Islet precursor cell (in vitro differentiated cells): Measurements from ENCODE around the gene SEPTIN6.

Experiments
- DNase-seq: peaks from one replicate; pipeline ENCODE4 v3.0.0-alpha.2; 2018

Gene SEPTIN6

DNA sequence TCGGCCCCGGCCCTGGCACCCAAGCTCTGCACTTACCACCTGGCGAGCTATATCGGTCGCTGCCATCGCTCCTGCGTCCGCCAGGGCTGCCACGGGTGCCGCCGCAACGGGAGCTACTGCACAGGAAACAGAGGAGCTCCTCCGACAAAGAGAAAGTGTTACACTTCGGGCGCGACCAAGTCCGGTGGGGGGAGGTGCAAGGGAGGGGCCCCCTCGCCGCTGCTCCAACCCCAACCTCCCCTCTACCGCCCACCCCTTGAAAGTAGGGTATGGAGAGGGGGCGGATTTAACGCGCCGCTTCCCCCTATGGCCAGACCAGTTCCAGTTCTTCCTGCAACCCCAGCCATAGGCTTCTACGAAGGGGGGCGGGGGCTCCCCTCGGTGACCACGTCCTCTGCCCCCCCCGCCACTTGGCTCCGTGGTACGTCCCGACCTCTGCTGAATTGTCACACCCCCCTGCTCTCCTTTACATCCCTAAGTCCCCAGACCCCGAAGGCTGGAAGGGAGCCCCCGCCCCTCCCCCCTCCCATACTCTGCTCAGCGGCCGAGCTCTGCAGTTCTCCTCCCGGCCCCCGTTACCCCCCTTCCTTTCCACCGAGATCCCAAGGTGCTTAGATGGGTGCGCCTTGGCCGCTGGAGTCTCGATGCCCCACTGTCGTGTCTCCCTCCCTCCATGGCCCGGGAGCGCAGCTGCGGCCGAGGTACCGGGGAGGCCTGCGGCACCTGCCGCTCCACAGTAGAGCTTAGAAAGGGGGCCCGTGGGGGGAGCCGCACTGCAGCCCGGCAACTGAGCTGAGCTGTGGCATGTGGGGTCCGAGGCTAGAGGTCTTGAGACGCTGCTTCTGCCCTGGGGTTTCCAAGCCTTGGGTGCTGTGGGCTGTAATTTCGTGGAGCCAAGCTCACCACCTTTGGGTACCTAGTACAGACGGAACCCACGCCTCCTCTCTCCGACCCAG lies at the start of gene SEPTIN6:
Gene SEPTIN6 (minus strand): TSS at position 129 of the 956 bp plus-strand sequence. CDS start 63 bp downstream, at position 66.
- DNase-seq = peak; percentile 88

DNA sequence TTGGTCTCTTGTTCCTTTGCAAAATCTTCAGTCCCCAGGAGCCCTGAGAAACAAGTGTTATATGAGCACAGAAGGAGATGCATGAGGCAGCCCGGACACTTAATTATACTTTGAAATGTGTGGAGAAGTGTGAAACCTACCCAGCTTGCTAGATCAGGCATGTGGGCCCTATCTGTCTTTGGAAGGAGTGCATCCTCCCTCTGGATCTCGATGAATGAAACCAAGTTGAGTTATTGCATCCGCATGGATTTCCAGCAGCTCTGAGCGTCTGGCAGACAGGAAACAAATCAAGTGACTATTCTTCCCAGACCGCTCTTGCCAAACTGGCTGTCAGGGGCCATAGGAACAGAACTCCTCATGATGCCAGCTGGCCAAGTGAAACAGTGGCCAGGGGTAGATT lies 45.8 kb upstream of the SEPTIN6 start:
- DNase-seq = no peak

DNA sequence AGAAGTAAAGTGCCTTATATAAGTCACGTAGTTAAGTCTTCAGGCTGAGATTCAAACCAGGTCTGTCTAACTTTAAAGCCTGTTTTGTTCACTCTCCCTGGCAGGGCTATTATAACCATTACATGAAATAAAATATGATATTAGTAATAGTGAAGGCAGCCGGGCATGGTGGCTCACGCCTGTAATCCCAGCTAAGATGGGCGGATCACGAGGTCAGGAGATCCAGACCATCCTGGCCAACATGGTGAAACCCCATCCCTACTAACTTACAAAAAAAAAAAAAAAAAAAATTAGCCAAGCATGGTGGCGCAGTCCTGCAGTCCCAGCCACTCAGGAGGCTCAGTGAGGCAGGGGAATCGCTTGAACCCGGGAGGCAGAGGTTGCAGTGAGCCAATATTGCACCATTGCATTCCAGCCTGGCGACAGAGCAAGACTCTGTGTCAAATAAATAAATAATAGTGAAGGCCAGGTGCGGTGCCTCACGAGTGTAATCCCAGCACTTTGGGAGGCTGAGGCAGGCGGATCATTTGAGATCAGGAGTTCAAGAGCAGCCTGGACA lies 43.3 kb upstream of the SEPTIN6 start:
- no peak for DNase-seq

DNA sequence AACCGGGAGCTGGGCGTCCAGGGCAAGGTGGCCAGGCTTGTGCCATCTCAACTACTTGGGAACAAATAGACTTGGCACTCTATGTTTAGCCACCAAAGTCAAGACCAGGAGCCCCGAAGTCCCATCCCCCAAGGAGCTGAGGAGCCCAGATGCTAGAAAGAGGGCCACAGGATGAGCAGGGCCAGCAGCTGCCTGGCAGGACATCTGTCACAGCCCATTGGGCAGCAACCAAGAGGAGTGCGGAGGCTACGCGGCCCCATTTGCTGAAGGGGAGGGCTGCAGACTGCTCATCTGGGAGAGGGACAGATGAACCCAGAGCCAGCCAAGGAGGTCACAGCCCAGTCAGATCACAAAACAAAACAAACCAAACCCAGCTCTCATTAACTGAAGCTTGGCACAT lies 42.5 kb upstream of the SEPTIN6 start:
- DNase-seq = no peak

- DNase-seq = no peak
These were observed 42.0 kb upstream of the SEPTIN6 start for GRCh38 chrX:119734897-119735339.

- peak; percentile 62 for DNase-seq
These were observed 36.6 kb upstream of the SEPTIN6 start for GRCh38 chrX:119729408-119730201.

DNA sequence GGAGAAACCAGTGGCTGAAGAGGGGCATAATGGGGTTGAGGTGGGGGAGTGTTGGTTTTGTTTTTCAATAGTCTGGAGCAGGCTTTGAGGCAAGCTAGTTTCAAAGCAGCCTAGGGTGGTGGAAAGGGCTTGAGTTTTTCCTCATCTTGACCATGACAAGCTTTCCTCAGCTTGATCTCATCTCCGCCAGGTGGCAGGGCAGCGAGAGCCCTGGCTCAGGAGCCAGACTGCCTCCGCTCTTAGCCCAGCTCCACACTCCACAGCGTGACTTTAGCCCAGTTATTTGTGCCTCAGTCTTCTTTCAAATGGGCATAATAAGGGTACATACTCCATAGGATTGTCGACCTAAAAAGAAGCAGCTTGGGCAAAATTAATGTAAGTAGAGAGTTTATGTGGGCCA lies 35.5 kb upstream of the SEPTIN6 start:
- peak; percentile 64 for DNase-seq

DNA sequence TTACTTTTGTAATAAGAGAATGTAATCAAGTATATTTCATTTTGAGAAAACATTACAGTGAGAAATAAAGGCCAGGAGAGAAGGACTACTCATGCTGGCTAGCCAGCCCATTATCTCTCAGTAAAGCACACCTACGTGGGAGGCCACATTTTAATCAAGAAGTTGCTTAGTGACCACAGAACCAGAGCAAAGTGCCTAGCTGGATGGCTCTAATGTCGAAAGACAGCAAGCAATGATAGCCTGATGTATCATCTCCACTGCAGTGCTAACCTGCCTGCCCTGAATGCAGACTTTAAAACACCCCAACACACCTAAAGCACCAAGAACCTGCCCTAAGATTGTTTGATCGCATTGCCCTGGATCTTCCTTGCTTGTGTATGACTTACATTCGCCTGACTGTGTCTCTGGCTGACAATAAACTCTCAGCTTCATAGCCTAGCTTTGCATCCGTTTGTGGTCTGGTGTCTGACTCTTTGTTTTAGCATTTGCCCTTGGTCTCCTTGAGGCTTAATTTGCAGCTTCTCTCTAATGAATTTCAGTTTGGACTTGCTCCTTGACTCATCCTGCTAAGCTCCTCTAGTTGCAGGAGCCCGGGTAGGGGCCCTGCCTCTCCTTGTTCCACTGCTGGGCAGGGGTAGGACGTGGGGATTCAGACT lies 34.1 kb upstream of the SEPTIN6 start:
- DNase-seq = no peak

GRCh38 chrX:119721926-119722325 lies 29.0 kb upstream of the SEPTIN6 start:
- no peak for DNase-seq

- DNase-seq = no peak
These were observed 28.5 kb upstream of the SEPTIN6 start for GRCh38 chrX:119721487-119721886.

- DNase-seq = no peak
These were observed 16.7 kb upstream of the SEPTIN6 start for GRCh38 chrX:119709630-119710029.

DNA sequence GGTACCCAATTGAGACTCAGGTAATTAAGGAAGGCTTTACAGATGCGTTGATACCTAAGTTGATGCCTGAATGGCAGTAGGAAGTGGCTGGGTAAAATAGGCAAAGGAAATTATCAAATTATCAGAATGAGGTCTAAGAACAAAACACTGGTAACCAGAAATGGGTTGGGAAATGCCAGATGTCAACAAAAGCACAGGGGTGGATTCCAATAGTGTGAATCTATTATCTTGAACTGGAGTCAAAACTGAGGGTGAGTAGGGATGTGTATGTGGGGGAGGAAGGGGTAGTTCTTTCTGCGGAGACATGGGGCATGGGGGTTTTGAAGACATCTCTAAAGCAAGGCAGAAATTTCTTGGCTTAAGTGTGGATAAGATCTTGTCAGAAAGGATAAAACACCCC lies 16.0 kb upstream of the SEPTIN6 start:
- DNase-seq = no peak

- no peak for DNase-seq
These were observed 13.6 kb upstream of the SEPTIN6 start for GRCh38 chrX:119706616-119707015.

- peak; percentile 72 for DNase-seq
These were observed 5.9 kb upstream of the SEPTIN6 start for GRCh38 chrX:119698845-119699244.

DNA sequence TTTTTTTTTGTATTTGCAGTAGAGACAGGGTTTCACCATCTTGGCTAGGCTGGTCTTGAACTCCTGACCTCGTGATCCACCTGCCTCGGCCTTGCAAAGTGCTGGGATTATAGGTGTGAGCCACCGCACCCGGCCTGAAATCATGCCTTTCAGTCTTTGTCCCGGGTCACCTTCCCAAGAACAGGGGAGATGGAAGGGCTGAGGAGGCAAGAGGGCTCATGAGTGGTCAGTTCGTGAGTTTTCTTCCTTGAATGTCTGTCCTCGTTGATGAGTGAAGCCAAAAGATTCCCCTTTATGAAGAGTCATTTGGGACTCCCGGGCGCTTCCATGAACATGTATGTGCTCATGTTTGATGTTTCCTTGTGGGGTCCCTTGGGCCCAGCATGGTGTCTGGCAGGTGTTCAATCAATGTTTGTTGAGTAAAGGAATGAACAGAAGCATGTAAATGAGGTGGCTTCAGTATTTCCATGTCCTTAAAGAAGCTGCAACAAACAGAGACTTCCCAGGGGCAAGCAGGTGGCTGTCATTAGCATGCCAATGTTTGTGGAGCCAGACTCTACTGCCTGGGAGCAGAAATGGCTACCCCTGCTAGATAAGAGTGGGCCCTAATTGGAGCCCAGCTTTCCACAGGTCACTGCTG lies 3.4 kb upstream of the SEPTIN6 start:
- no peak for DNase-seq

DNA sequence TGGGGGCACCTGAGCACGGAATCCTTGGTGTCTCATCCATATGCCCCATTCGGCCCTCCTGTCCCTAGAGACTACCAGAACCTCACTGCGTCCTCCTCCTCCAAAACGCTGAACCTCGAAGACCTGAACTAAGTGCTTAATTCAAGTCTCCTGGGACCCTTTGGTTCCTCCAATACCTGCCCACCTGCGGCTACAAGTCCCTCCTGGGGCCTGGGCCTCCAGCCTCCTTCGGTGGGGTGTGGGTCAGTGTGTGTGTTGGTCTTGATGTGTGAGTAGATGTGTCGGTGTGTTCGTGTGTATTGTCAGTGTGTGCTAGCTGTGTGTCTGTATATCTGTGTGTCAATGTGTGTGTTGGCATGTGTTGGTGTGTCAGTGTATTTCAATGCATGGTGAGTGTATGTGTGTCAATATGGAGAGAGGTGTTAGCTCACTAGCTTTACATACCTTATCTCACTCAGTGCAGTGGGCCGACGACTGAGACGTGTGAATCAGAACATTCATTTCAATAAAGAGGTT lies 2.6 kb upstream of the SEPTIN6 start:
- DNase-seq = no peak

- DNase-seq = peak; percentile 70
These were observed 1.9 kb upstream of the SEPTIN6 start for GRCh38 chrX:119694601-119695534.

DNA sequence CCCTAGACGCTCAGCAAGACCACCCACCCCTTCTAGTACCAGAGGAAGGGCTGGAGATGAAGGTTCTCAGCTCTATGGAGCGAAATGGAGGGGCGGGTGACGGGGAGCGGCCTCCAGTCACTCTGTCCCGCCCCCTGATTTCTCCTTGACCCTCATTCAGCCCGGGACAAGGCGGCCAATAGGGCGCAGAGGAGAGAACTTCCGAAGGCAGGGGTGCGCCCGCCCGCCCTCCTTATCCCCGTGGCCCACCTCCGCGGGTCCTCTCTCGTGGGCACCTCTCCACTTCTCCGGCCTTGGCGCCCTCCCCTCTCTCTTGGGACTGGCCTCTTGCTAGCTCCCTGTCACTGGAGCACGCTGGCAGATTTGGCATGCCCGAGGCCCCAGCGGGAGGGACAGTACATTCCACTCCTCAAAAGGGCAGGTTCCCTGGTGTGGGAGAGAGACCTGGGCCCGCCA lies 1.1 kb upstream of the SEPTIN6 start:
- DNase-seq = peak; percentile 55

DNA sequence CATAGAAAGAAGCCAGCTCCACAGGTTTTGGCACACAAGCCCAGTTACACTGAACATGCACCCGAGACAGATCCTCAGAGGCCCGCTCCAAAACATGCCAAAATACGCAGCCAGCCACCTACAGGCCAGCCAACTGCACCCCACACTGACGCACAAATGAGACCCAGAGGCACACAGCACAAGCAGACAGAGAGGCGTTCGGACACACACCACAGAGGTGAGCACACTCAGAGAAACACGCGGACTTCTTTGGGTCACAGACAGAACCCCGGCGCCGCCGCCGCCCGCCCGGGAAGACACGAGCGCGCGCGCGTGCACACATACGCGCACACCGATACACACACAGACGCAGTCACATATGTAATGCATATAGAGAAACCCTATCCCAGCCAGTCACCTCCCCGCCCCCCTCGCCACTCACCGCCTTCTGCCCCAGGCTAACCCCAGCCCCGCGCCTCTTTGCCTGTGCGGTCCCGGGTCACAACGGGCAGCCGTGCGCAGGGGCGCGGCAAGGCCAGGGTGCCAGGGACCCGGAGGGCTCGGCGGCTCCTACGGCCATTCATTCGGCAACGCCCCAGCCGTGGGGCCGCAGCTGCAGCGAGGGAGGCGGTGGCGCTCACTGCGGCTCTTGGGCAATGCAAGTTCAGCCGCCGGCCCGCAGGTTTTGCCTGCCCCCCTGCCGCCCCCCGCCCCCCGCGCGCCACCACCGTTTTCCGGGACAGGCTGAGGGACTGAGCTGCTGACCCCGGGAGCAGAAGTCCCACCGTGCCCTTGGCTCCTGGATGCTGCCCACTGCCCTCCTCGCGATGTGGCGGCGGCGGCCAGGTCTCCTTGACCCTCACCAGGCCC lies 553 bp downstream of the SEPTIN6 start:
- peak; percentile 65 for DNase-seq
